Psoas muscle (tissue), 8 donors: ENCODE measurements around the gene ERFL. TPM values are rescaled to one million over a fixed set of nuclear protein-coding genes. Genes with fewer than 3 reads are reported as not detected.
A peak's percentile ranks its signal among the peaks of the same experiment; 100 is the strongest.

ENCODE experiments used
- ATAC-seq, 4 donors: fragments of 200-7000 bp; cut with Tn5 transposase; one replicate each; pipeline ENCODE4 v1.9.1; 2020; ENCODE audit warnings: moderate library complexity in 3 of 4, mild to moderate bottlenecking in 2 of 4
- DNase-seq, 2 donors: peaks; one replicate each; pipeline ENCODE4 v3.0.0-alpha.2; 2020
- H3K27ac ChIP-seq: fragments of 200-600 bp; one replicate; pipeline ENCODE4 v1.8.0; 2022
- H3K27me3 ChIP-seq, 3 donors: fragments of 200-600 bp in 1 of 3; one replicate each; pipeline versions ENCODE4 v1.6.1 to v1.8.0; 2013 to 2022; ENCODE audit warnings: low read length in 2 of 3, mild to moderate bottlenecking in 2 of 3, moderate library complexity in 1 of 3; ENCODE audit not compliant: insufficient read depth in 3 of 3
- H3K36me3 ChIP-seq, 2 donors: fragments of 200-600 bp in 1 of 2; one replicate each; pipeline versions ENCODE4 v1.6.1 to v1.8.0; 2013 to 2022; ENCODE audit warnings: low read depth in 1 of 2, mild to moderate bottlenecking in 1 of 2, moderate library complexity in 1 of 2; ENCODE audit not compliant: insufficient read depth in 1 of 2
- H3K4me1 ChIP-seq: fragments of 200-600 bp; one replicate; pipeline ENCODE4 v1.8.0; 2022
- H3K4me3 ChIP-seq: fragments of 200-600 bp; one replicate; pipeline ENCODE4 v1.8.0; 2022; ENCODE audit warnings: mild to moderate bottlenecking
- H3K9me3 ChIP-seq: fragments of 200-600 bp; one replicate; pipeline ENCODE4 v1.8.0; 2022
- WGBS, 3 donors: extraction: QIAGEN DNeasy Blood & Tissue Kit; methylation state at CpG; one replicate each; pipeline versions ENCODE4 v1.1.6 to v1.1.7; 2013; 5-methylcytosine and 5-hydroxymethylcytosine counted together
- intact Hi-C, 2 donors: fragments of 100-400 bp; cut with DNase I; formaldehyde crosslinking; loops; one replicate each; pipeline versions ENCODE4 v1.11.0 to v1.14.2; 2022
- long read RNA-seq, 2 donors: library from polyadenylated mRNA; unstranded; transcript quantifications; one replicate each; pipeline ENCODE4 v2.0.0, GENCODE V29; 2021
- polyA plus RNA-seq, 3 donors: library from polyadenylated mRNA; stranded (reverse); fragments of 200-250 nt; gene quantifications; one replicate each; pipeline ENCODE4 v1.2.3, GENCODE V29; 2013
- total RNA-seq, 4 donors: library from RNA; stranded (reverse); fragmentation: NEBNext Ultra II Directional in 2 of 4; extraction: Animal tissue kit (Norgen Biotek cat#: 25700) in 2 of 4; gene quantifications; one replicate each; pipeline versions ENCODE4 v1.2.1 to v1.2.4, GENCODE V29; 2021 to 2023
- TF ChIP-seq, protein P1 (sequence below): fragments of 200-600 bp; IDR thresholded peaks from one replicate; pipeline ENCODE4 v1.8.0; 2022; ENCODE audit warnings: antibody characterized with exemption
- donor health status: healthy with polysubstance abuse.
- donor health status: DM: no; HTN: no; CAD: no; lungs with moderate emphysema.
- donor health status: Bipolar disorder and iron deficiency.
- donor health status: healthy.
- donor health status: DM: yes; HTN: yes; CAD: no.
- donor health status: DM: no; HTN: no; CAD: no.
- donor health status: DM: no; HTN: no; CAD: no.
- donor health status: DM: yes; HTN: yes; CAD: no.

The ERFL gene
- total RNA-seq (not detected), polyA plus RNA-seq (under 1 TPM in 1 of 3 donors, not detected in 2; 0.03 TPM)
- long read RNA-seq, donor 1, result 0 reads
- long read RNA-seq, donor 2, result 0 reads

DNA sequence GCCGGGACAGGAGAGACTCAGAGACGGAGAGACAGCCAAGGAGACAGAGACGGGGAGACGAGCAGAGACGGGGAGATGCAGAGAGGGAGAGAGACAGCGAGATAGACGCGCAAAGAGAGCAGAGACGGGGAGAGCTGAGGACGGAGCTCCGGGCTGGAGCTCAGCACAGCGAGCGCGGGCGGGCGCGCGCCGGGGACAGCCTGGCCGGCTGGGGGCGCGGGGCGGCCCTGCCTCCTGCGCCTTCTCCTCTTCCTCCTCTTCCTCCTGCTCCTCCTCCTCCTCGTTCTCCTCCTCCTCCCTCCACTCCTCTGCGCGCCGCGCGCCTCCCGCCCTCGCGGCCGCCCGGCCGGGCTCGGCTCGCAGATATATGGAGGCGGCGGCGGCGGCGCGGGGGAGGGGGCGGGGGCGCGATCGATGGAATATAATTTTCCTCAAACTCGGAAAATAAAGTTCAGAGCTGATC is at the start of gene ERFL:
ERFL (minus strand) TSS at position 229 of the 463 bp plus-strand sequence. CDS start 15,530 bp downstream, outside the sequence.
- Histone ChIP-seq H3K9me3 (no peaks in the 10 kb centered on the region), H3K36me3 (no peaks in the 10 kb centered on the region), H3K27me3 (peaks cover 0 to 91% (median 55%) of the 10 kb centered on the region in 3 donors), H3K4me1 (peaks cover 5% of the 10 kb centered on the region), H3K4me3 (peak within 1 kb of the TSS; percentile 52), H3K27ac (no peak within 1 kb of the TSS)
- TF ChIP-seq, protein P1, sequence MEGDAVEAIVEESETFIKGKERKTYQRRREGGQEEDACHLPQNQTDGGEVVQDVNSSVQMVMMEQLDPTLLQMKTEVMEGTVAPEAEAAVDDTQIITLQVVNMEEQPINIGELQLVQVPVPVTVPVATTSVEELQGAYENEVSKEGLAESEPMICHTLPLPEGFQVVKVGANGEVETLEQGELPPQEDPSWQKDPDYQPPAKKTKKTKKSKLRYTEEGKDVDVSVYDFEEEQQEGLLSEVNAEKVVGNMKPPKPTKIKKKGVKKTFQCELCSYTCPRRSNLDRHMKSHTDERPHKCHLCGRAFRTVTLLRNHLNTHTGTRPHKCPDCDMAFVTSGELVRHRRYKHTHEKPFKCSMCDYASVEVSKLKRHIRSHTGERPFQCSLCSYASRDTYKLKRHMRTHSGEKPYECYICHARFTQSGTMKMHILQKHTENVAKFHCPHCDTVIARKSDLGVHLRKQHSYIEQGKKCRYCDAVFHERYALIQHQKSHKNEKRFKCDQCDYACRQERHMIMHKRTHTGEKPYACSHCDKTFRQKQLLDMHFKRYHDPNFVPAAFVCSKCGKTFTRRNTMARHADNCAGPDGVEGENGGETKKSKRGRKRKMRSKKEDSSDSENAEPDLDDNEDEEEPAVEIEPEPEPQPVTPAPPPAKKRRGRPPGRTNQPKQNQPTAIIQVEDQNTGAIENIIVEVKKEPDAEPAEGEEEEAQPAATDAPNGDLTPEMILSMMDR, result no peak
- ATAC-seq (no peak), DNase-seq (no peak)
- intact Hi-C loops, result no loop called here
- WGBS, 3 donors, result 0 to 2% (median 1%) methylated on average over 30 to 49 of the region's 49 CpGs

DNA sequence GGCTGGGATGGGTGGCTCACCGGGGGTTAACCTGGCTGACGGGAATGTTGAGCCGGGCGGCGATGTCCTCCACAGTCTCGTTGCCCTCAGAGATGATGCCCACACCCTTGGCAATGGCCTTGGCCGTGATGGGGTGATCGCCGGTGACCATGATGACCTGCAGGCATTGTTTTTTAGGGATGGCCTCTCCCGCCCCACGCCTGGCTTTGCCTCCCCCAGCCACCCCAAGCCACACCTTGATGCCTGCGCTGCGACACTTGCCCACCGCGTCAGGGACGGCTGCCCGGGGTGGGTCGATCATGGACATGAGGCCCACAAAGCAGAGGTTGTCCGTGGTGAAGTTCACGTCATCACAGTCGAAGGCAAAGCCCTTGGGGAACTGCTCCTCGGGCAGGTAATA is 49.7 kb upstream of the ERFL start:
- no peak overlapping the region for H3K27ac ChIP-seq
- H3K4me1 ChIP-seq, result no peaks in the 10 kb centered on the region
- H3K9me3 ChIP-seq, result no peaks in the 10 kb centered on the region
- ATAC-seq (no peak), DNase-seq (no peak)
- 77 to 80% (median 79%) methylated on average over 19 to 22 of the region's 22 CpGs for WGBS, 3 donors
- peaks cover 0 to 4% (median 4%) of the 10 kb centered on the region in 3 donors for H3K27me3 ChIP-seq
- TF ChIP-seq, protein P1, result no peak
- no peak overlapping the region for H3K4me3 ChIP-seq
- intact Hi-C loops, result no loop called here
- no peaks in the 10 kb centered on the region for H3K36me3 ChIP-seq

DNA sequence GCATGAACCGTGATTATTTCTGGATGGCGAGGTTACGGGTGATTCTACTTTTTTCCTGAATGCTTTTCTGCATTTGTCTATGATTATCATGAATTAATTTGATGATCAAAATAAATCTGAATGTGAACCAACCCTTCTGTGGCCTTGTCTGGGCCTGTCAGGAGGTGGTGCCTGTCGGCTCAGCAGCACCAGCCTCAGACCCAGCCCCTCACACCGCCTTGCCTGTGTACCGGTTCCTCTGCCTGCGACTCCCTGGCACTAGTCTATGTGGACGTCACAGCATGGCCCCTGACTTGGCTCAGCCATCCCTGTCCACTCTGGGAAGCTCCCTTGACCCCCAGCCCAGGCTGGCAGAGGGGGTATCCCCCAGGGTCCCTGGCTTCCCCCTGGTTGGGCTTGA is 46.4 kb upstream of the ERFL start:
- ATAC-seq, result no peak

DNA sequence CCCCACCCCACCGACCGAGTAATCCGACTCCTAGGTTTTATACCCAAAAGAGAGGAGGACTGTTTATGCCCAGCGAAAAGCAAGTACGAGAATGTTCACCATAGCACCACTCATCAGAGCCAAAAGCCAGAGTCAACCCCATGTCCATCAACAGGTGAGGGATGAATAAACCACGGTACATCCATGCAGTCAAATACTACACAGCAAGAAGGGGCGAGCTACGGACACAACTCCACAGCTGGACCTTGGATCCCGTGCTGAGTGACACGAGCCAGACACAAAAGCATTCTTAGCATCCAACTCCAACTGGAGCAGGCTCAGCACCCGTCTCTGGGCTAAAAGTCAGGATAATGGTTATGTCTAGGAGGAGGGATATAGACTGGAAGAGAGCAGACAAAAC is 43.1 kb upstream of the ERFL start:
- H3K4me1 ChIP-seq, result no peaks in the 10 kb centered on the region
- TF ChIP-seq, protein P1, result no peak
- intact Hi-C loops, result no loop called here
- peaks cover 0 to 13% (median 0%) of the 10 kb centered on the region in 3 donors for H3K27me3 ChIP-seq
- H3K4me3 ChIP-seq, result no peak overlapping the region
- no peak for DNase-seq
- H3K9me3 ChIP-seq, result no peaks in the 10 kb centered on the region
- H3K27ac ChIP-seq, result no peak overlapping the region
- no peaks in the 10 kb centered on the region for H3K36me3 ChIP-seq
- 50 to 59% (median 53%) methylated on average over 11 of the region's 11 CpGs for WGBS, 3 donors
- no peak for ATAC-seq

More for the DNA sequence above, 46.4 kb upstream of the ERFL start:
- Histone ChIP-seq H3K27me3 (peaks cover 0 to 9% (median 4%) of the 10 kb centered on the region in 3 donors), H3K4me3 (no peak overlapping the region), H3K27ac (no peak overlapping the region), H3K4me1 (no peaks in the 10 kb centered on the region), H3K36me3 (no peaks in the 10 kb centered on the region), H3K9me3 (no peaks in the 10 kb centered on the region)
- TF ChIP-seq, protein P1, result no peak
- no peak for DNase-seq
- intact Hi-C loops, result no loop called here
- WGBS, 3 donors, result 60 to 62% (median 61%) methylated on average over 8 of the region's 8 CpGs
